HEK293 (cell line): ENCODE results near the gene ADSL.
A peak's percentile ranks its signal among the peaks of the same experiment; 100 is the strongest.

Source experiments
- CTCF ChIA-PET: fragments of 350-600 bp; formaldehyde crosslinking; extraction: SDS; loops from one replicate; lab custom pipeline; 2021; ENCODE audit warnings: antibody characterized with exemption; lab: Yijun Ruan, JAX
- POLR2A ChIA-PET: fragments of 300-600 bp; formaldehyde crosslinking; extraction: SDS; loops from one replicate; lab custom pipeline; 2020; ENCODE audit warnings: antibody characterized with exemption, inconsistent platforms; lab: Yijun Ruan, JAX
- H3K27ac ChIP-seq: fragments of 200-500 bp; sonication (Bioruptor generic); 2 replicates; pipeline ENCODE4 v1.5.1; 2014; ENCODE audit warnings: low read depth, low read length, control low read depth, inconsistent platforms; ENCODE audit errors: extremely low read depth
- H3K36me3 ChIP-seq, 2 experiments: fragments of 200-500 bp in 1 of 2; sonication (Bioruptor generic) in 1 of 2; 1 replicate in 1 of 2; 2 replicates in 1 of 2; pipeline ENCODE4 v1.5.1; 2014 to 2017; ENCODE audit warnings: inconsistent platforms in 2 of 2, low read length in 2 of 2; ENCODE audit not compliant: control insufficient read depth in 2 of 2, insufficient read depth in 1 of 2
- H3K4me1 ChIP-seq: fragments of 200-500 bp; sonication (Bioruptor generic); 2 replicates; pipeline ENCODE4 v1.5.1; 2014; ENCODE audit warnings: mild to moderate bottlenecking, low read length, inconsistent platforms; ENCODE audit not compliant: control insufficient read depth, insufficient read depth
- H3K4me3 ChIP-seq: 2 replicates; pipeline ENCODE4 v1.5.1; 2011; ENCODE audit warnings: low read depth, mild to moderate bottlenecking, control low read depth, low read length, moderate library complexity
- H3K9me3 ChIP-seq: fragments of 200-500 bp; sonication (Bioruptor generic); 2 replicates; pipeline ENCODE4 v1.5.1; 2014; ENCODE audit warnings: low read depth, low read length, inconsistent platforms; ENCODE audit not compliant: control insufficient read depth, insufficient read depth
- AEBP2 ChIP-seq: fragments of 450-650 bp; formaldehyde crosslinking; IDR thresholded peaks from 2 replicates; pipeline ENCODE4 v1.5.1; 2016; ENCODE audit warnings: missing biosample characterization, missing genetic modification characterization, borderline replicate concordance
- ATF2 ChIP-seq: fragments of 450-650 bp; formaldehyde crosslinking; IDR thresholded peaks from 2 replicates; pipeline ENCODE4 v1.5.1; 2016; ENCODE audit warnings: missing biosample characterization, missing genetic modification characterization, low read depth
- BCL11B ChIP-seq: fragments of 450-650 bp; formaldehyde crosslinking; IDR thresholded peaks from 2 replicates; pipeline ENCODE4 v1.5.1; 2016; ENCODE audit warnings: low read depth, missing biosample characterization, missing genetic modification characterization
- EGR2 ChIP-seq: fragments of 450-650 bp; formaldehyde crosslinking; IDR thresholded peaks from 2 replicates; pipeline ENCODE4 v1.5.1; 2016; ENCODE audit warnings: low read depth, missing biosample characterization, missing genetic modification characterization
- SALL2 ChIP-seq: fragments of 450-650 bp; formaldehyde crosslinking; IDR thresholded peaks from 2 replicates; pipeline ENCODE4 v1.5.0; 2017; ENCODE audit warnings: missing biosample characterization, mild to moderate bottlenecking, missing genetic modification characterization, borderline replicate concordance
- ZBTB8A ChIP-seq: fragments of 450-650 bp; formaldehyde crosslinking; IDR thresholded peaks from 2 replicates; pipeline ENCODE4 v1.5.1; 2016; ENCODE audit warnings: missing biosample characterization, missing genetic modification characterization
- ZFHX2 ChIP-seq: fragments of 450-650 bp; formaldehyde crosslinking; conservative IDR thresholded peaks from 2 replicates; pipeline ENCODE4 v1.5.1; 2016; ENCODE audit warnings: missing biosample characterization, missing genetic modification characterization
- ZFP37 ChIP-seq: fragments of 450-650 bp; formaldehyde crosslinking; IDR thresholded peaks from 2 replicates; pipeline ENCODE4 v1.5.1; 2016; ENCODE audit warnings: missing biosample characterization, missing genetic modification characterization
- ZNF121 ChIP-seq: fragments of 450-650 bp; formaldehyde crosslinking; IDR thresholded peaks from 2 replicates; pipeline ENCODE4 v1.5.1; 2016; ENCODE audit warnings: missing biosample characterization, missing genetic modification characterization
- ZNF184 ChIP-seq: fragments of 450-650 bp; IDR thresholded peaks from 2 replicates; pipeline ENCODE4 v1.5.1; 2018; ENCODE audit warnings: missing biosample characterization, mild to moderate bottlenecking, missing genetic modification characterization
- ZNF202 ChIP-seq: fragments of 450-650 bp; formaldehyde crosslinking; IDR thresholded peaks from 2 replicates; pipeline ENCODE4 v1.5.1; 2016; ENCODE audit warnings: missing biosample characterization, missing genetic modification characterization, borderline replicate concordance
- ZNF302 ChIP-seq: fragments of 450-650 bp; formaldehyde crosslinking; IDR thresholded peaks from 2 replicates; pipeline ENCODE4 v1.5.1; 2016; ENCODE audit warnings: missing biosample characterization, missing genetic modification characterization, low read depth
- ZNF335 ChIP-seq: fragments of 450-650 bp; formaldehyde crosslinking; conservative IDR thresholded peaks from 2 replicates; pipeline ENCODE4 v1.5.1; 2016; ENCODE audit warnings: missing biosample characterization, missing genetic modification characterization
- ZNF391 ChIP-seq: fragments of 450-650 bp; formaldehyde crosslinking; IDR thresholded peaks from 2 replicates; pipeline ENCODE4 v1.5.1; 2016; ENCODE audit warnings: low read depth, missing biosample characterization, missing genetic modification characterization, borderline replicate concordance
- ZNF473 ChIP-seq: fragments of 450-650 bp; formaldehyde crosslinking; IDR thresholded peaks from 2 replicates; pipeline ENCODE4 v1.5.1; 2017; ENCODE audit warnings: missing biosample characterization, missing genetic modification characterization
- ZNF488 ChIP-seq: fragments of 450-650 bp; formaldehyde crosslinking; IDR thresholded peaks from 2 replicates; pipeline ENCODE4 v1.5.1; 2016; ENCODE audit warnings: missing biosample characterization, missing genetic modification characterization
- ZNF518A ChIP-seq: fragments of 450-650 bp; formaldehyde crosslinking; conservative IDR thresholded peaks from 2 replicates; pipeline ENCODE4 v1.5.1; 2016; ENCODE audit warnings: low read depth, missing biosample characterization, missing genetic modification characterization
- ZNF555 ChIP-seq: fragments of 450-650 bp; formaldehyde crosslinking; conservative IDR thresholded peaks from 2 replicates; pipeline ENCODE4 v1.5.1; 2017; ENCODE audit warnings: missing biosample characterization, mild to moderate bottlenecking, missing genetic modification characterization, inconsistent platforms
- ZNF624 ChIP-seq: fragments of 450-650 bp; formaldehyde crosslinking; IDR thresholded peaks from 2 replicates; pipeline ENCODE4 v1.5.1; 2017; ENCODE audit warnings: missing biosample characterization, missing genetic modification characterization
- ZNF654 ChIP-seq: fragments of 450-650 bp; formaldehyde crosslinking; IDR thresholded peaks from 2 replicates; pipeline ENCODE4 v1.5.1; 2016; ENCODE audit warnings: low read depth, missing biosample characterization, missing genetic modification characterization
- ZNF692 ChIP-seq: fragments of 450-650 bp; formaldehyde crosslinking; IDR thresholded peaks from 2 replicates; pipeline ENCODE4 v1.5.1; 2016; ENCODE audit warnings: missing biosample characterization, missing genetic modification characterization
- ZNF837 ChIP-seq: fragments of 450-650 bp; formaldehyde crosslinking; IDR thresholded peaks from 2 replicates; pipeline ENCODE4 v1.5.1; 2016; ENCODE audit warnings: missing biosample characterization, missing genetic modification characterization

Gene ADSL

GRCh38 chr22:40422558-40423309, 76.4 kb downstream of the ADSL start:
- no peak overlapping the region for H3K4me3 ChIP-seq
- H3K27ac ChIP-seq: no peak overlapping the region
- TF ChIP-seq ZNF202 (no peak), ZNF184 (tag by site-specific recombination) (no peak), ZNF555 (tag by site-specific recombination) (no peak), ZNF473 (tag by site-specific recombination) (no peak), ZNF624 (tag by site-specific recombination) (no peak), SALL2 (tag by site-specific recombination) (no peak), ATF2 (no peak), ZBTB8A (tag by site-specific recombination) (no peak), ZNF654 (no peak), ZNF837 (tag by site-specific recombination) (no peak), BCL11B (tag by site-specific recombination) (no peak), ZNF488 (tag by site-specific recombination) (no peak)
- TF ChIP-seq, all 188 proteins: peak for 0
- ChIA-PET POLR2A (no interaction called here), CTCF (interaction anchor here (0.6 kb wide), 1 partner anchor 111 kb away, joined by 3 read pairs; no protein-coding TSS in a partner anchor)
- H3K36me3 ChIP-seq: peaks cover 4 to 98% of the 10 kb centered on the region in 2 experiments; a peak in 2 of 3 replicates
- no peaks in the 10 kb centered on the region for H3K9me3 ChIP-seq
- no peaks in the 10 kb centered on the region for H3K4me1 ChIP-seq

GRCh38 chr22:40423310-40423688, 77.0 kb downstream of the ADSL start:
- H3K4me1 ChIP-seq: no peaks in the 10 kb centered on the region
- CTCF ChIA-PET: interaction anchor here (0.5 to 1.3 kb wide), 3 partner anchors 24 to 452 kb away, joined by 3 to 4 read pairs (median 3); no protein-coding TSS in a partner anchor
- no peaks in the 10 kb centered on the region for H3K9me3 ChIP-seq
- peaks cover 5 to 98% of the 10 kb centered on the region in 2 experiments for H3K36me3 ChIP-seq
- TF ChIP-seq ZNF391 (tag by site-specific recombination) (no peak), ZNF121 (tag by site-specific recombination) (no peak), AEBP2 (tag by site-specific recombination) (no peak), SALL2 (tag by site-specific recombination) (no peak), ZFHX2 (tag by site-specific recombination) (peak; percentile 80), ZNF335 (tag by site-specific recombination) (no peak), ZNF692 (tag by site-specific recombination) (no peak), EGR2 (tag by site-specific recombination) (peak; percentile 87), ZFP37 (tag by site-specific recombination) (no peak), ZNF518A (no peak), ZNF302 (no peak), ZNF202 (no peak)
- TF ChIP-seq, all 188 proteins: peak for 2
- H3K4me3 ChIP-seq: no peak overlapping the region
- POLR2A ChIA-PET: no interaction called here
- H3K27ac ChIP-seq: no peak overlapping the region
